GM19328 (cell line): ENCODE data around the gene PTH1R.

Experiments used
- ATAC-seq: cut with Tn5 transposase; IDR thresholded peaks from one replicate; pipeline ENCODE4 v1.9.1; 2021; ENCODE audit warnings: mild to moderate bottlenecking, moderate library complexity; ENCODE audit not compliant: unreplicated experiment

Gene PTH1R

GRCh38 chr3:46943237-46944187 is 66.0 kb downstream of the PTH1R start:
- no peak for ATAC-seq

GRCh38 chr3:46944191-46944590 is 66.7 kb downstream of the PTH1R start:
- no peak for ATAC-seq

GRCh38 chr3:46946416-46946815 is 68.9 kb downstream of the PTH1R start:
- ATAC-seq: no peak

DNA sequence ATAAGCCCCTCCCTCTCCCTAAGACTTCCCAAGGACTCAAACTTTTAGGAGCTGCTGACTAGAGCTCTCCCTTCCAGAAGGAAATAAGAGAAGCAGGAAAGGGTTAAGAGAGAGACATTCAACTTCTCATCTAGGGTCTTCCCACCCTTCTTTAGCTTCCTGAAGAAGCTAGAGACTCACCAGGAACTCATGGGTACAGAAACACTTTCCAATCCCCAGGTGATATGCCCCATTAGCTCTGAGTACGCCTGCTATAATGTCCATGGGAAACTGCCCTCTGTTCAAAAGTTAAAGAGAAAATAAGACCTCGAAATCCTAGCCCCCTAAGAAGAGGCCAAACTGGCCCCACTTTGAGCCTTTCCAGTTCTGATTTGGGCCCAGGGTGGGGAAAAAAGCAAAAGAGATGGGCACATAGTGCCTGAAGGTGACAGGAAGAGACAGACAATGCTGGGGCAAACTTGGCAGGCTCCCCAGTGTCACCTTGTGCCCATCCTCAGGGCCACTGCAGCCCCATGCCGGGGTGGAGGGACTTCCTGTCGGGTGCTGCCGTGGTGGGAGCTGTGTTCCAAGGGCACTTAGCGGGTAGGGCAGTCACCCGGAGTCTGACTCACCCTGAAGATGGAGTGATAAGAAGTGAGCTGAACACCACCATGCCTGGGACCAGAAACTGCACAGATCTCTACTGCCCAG is 69.5 kb downstream of the PTH1R start:
- ATAC-seq: no peak

- no peak for ATAC-seq
Observed at GRCh38 chr3:46947546-46947901, 70.0 kb downstream of the PTH1R start.

DNA sequence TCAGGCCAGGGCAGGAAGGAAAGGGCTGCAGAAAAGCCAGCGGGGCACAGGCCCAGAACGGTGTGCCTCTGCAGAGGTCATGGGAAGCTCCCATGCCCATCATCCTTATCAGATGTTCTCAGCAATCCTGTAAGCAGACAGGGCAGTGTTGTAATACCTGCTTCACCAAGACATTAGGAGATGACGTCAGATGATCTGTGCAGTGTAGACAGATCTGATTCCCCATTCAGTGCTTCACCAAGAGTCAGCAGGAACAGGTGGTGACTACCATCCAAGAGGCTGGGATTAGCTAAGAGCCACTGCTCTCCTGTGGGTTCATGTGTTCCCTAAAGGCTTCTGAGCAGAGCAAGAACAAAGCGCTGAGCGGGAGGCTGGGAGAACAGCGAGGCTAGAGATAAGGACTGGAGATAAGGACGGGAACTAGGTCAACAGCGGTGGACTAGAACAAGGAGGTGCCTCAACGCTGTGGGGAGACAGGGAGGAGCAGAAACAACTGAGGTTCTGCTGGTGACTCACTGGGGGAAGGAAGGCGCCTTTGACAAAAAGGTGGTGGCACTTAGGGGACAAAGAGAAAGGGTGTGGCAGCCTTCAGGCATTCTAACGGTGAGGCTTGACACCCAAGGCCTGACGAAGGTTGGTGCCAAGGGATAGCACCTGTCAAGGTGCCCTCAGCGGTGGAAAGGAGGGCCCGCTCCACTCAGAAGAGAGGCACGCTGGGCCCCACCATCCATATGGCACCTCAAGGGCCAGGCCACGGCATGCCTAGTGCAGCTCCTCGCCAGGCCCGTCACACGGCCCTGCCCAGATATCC is 70.7 kb downstream of the PTH1R start:
- no peak for ATAC-seq

DNA sequence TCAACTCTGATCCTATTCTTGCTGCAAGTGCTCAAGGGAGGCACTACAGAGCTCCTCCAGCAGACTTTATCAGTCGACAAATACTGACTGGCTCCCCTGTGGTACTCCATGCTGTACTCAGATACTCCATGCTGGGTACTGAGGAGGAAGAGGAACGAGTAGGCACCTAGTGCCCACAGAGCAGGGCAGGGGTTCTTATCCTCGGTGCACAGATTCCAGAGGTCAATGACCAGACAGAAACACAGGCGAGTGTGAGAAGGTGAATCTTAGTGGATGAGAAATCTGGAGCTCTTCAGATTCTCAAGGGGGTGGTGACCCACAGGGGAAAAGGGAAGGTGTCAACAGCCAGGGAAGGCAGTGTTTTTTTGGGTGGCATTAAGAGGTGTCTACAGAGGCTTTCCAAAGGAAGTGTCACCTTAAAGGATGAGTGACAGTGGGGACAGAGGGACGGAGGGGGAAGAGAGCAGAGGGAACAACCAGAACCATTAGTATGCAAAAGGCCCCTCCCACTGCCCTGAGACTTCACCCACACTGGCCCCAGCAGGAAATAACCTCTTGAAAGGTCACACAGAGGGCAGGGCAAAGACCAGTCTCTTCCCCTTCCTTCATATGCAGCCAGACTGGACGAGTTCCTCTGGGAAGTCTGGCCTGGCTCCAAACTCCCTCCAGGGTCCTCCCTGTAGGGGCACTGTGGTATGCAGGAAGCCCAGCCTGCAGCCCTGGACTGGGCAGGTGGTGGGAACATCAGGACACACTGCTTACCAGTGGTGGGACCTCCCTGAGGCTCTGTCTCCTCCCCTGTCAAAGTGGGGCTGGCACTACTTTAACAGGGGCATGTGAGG is 71.5 kb downstream of the PTH1R start:
- no peak for ATAC-seq

GRCh38 chr3:46950177-46950576 is 72.7 kb downstream of the PTH1R start:
- no peak for ATAC-seq

DNA sequence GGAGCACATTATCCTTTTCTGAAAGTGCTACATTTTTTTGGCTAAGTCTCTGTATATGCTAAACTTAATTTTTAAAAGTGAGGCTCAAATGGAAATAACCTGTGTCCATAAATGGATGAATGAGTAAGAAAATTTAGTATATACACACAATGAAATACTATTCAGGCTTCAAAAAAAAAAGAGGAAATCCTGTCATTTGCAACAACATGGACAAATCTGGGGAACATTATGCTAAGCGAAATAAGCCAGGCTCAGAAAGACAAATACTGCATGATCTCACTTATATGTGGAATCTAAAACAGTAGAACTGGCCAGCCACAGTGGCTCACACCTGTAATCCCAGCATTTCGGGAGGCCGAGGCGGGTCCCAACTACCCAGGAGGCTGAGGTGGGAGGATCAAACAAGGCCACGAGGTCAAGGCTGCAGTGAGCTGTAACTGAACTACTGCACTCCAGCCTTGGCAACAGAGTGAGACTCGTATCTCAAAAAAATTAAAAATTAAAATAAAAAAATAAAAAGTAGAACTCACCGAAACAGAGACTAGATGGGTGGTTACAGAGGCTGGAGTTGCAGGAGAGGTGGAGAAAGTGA is 73.2 kb downstream of the PTH1R start:
- ATAC-seq: no peak

GRCh38 chr3:46952813-46953212 is 75.3 kb downstream of the PTH1R start:
- no peak for ATAC-seq
